ENCODE results near the gene SLC25A11.

DNA sequence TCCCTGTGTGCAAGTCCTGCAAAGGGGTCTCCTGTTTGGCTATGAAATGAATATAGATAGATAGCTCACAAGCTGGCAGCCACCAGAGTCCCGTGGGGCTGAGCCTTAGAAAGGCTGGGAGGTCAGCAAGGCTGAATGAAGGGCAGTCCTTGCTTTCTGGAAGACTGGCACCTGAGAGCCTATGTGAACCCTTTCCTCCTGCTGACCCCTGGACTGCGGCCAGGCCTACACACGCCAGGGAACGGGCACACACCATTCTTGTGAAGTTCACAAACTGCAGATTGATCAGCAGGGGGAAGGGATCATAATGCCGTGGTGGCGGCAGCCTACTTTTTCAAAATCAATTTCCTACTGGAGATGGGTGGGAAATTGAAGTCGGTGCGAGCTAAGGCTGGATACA is 41.5 kb downstream of the SLC25A11 start:
- TF ChIP-seq POLR2AphosphoS5 (IDR thresholded peaks at IDR 0.05; ENCODE audit: insufficient read depth, low read depth, low read length) (no peak), FOS (IDR thresholded peaks at IDR 0.05; ENCODE audit: borderline replicate concordance, insufficient read depth, low read length) (no peak), POLR2A (IDR thresholded peaks at IDR 0.05; ENCODE audit: low read depth, low read length) (no peak), MYC (IDR thresholded peaks at IDR 0.05; ENCODE audit: low read depth, low read length) (no peak)
- TF ChIP-seq, protein P1, sequence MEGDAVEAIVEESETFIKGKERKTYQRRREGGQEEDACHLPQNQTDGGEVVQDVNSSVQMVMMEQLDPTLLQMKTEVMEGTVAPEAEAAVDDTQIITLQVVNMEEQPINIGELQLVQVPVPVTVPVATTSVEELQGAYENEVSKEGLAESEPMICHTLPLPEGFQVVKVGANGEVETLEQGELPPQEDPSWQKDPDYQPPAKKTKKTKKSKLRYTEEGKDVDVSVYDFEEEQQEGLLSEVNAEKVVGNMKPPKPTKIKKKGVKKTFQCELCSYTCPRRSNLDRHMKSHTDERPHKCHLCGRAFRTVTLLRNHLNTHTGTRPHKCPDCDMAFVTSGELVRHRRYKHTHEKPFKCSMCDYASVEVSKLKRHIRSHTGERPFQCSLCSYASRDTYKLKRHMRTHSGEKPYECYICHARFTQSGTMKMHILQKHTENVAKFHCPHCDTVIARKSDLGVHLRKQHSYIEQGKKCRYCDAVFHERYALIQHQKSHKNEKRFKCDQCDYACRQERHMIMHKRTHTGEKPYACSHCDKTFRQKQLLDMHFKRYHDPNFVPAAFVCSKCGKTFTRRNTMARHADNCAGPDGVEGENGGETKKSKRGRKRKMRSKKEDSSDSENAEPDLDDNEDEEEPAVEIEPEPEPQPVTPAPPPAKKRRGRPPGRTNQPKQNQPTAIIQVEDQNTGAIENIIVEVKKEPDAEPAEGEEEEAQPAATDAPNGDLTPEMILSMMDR (IDR thresholded peaks at IDR 0.05; ENCODE audit: extremely low read depth in 1 of 2, insufficient read depth in 1 of 2, low read depth in 1 of 2, low read length in 2 of 2): no peak
- TF ChIP-seq, protein P2, sequence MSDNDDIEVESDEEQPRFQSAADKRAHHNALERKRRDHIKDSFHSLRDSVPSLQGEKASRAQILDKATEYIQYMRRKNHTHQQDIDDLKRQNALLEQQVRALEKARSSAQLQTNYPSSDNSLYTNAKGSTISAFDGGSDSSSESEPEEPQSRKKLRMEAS (IDR thresholded peaks at IDR 0.05; ENCODE audit: insufficient read depth, insufficient read length): no peak
